ENCODE results near the gene MEN1. TPM values are rescaled to one million over a fixed set of nuclear protein-coding genes. Genes with fewer than 3 reads are reported as not detected.

The MEN1 gene
- polyA plus RNA-seq (2014; cell fraction: cytosol; rRNA removed): 21.2 and 26.8 TPM in 2 replicates
- polyA plus RNA-seq (2014; cell fraction: nucleus; rRNA removed): 40.7 and 64.0 TPM in 2 replicates

GRCh38 chr11:64810271-64810890 lies at the start of gene MEN1:
TSS of gene MEN1 (minus strand) at chr11:64810551. CDS start at chr11:64810109, 442 bp downstream.
- peak; percentile 97 for DNase-seq (ENCODE audit: low spot score)

- no peak for DNase-seq (ENCODE audit: low spot score)
Measured at GRCh38 chr11:64859542-64860414, 49.4 kb upstream of the MEN1 start.

GRCh38 chr11:64858467-64859263 lies 48.3 kb upstream of the MEN1 start:
- DNase-seq (ENCODE audit: low spot score): no peak

- no peak for DNase-seq (ENCODE audit: low spot score)
Measured at GRCh38 chr11:64857485-64857884, 47.1 kb upstream of the MEN1 start.

GRCh38 chr11:64856382-64857227 lies 46.3 kb upstream of the MEN1 start:
- no peak for DNase-seq (ENCODE audit: low spot score)

- DNase-seq (ENCODE audit: low spot score): no peak
Measured at GRCh38 chr11:64855596-64856304, 45.4 kb upstream of the MEN1 start.

GRCh38 chr11:64854534-64855502 lies 44.5 kb upstream of the MEN1 start:
- DNase-seq (ENCODE audit: low spot score): no peak

GRCh38 chr11:64854157-64854533 lies 43.8 kb upstream of the MEN1 start:
- no peak for DNase-seq (ENCODE audit: low spot score)

- no peak for DNase-seq (ENCODE audit: low spot score)
Measured at GRCh38 chr11:64853709-64854108, 43.4 kb upstream of the MEN1 start.

- no peak for DNase-seq (ENCODE audit: low spot score)
Measured at GRCh38 chr11:64852804-64853509, 42.6 kb upstream of the MEN1 start.

GRCh38 chr11:64851831-64852351 lies 41.5 kb upstream of the MEN1 start:
- DNase-seq (ENCODE audit: low spot score): no peak

- DNase-seq (ENCODE audit: low spot score): no peak
Measured at GRCh38 chr11:64850979-64851567, 40.7 kb upstream of the MEN1 start.

- no peak for DNase-seq (ENCODE audit: low spot score)
Measured at GRCh38 chr11:64849598-64850356, 39.4 kb upstream of the MEN1 start.

GRCh38 chr11:64848826-64849597 lies 38.7 kb upstream of the MEN1 start:
- DNase-seq (ENCODE audit: low spot score): no peak

GRCh38 chr11:64848214-64848825 lies 38.0 kb upstream of the MEN1 start:
- DNase-seq (ENCODE audit: low spot score): no peak
